ENCODE measurements around the gene CCNY. TPM values are rescaled to one million over a fixed set of nuclear protein-coding genes. Genes with fewer than 3 reads are reported as not detected.

Gene CCNY
- total and polyA plus RNA-seq, 8 donors = 10.6 to 41.7 (median 26.6) TPM

DNA sequence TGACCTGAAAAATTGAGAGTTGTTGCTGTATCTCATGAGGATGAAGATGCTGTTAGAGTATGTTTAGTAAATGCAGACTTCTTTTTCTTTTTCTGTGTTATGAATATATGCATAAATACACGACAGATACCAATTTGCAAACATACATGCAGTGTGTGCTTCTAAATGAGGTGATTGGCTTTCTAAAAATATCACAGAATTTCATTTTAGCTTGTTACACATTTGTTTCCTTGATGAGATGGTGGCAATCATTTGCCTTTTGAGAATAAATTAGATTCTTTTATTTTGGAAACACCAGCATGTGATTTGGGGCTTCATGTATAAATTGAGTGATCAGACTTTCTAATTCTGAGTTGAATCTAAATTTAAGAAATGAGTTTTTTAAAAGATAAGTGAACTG, 29.7 kb downstream of the CCNY start:
- TF ChIP-seq, protein P1, sequence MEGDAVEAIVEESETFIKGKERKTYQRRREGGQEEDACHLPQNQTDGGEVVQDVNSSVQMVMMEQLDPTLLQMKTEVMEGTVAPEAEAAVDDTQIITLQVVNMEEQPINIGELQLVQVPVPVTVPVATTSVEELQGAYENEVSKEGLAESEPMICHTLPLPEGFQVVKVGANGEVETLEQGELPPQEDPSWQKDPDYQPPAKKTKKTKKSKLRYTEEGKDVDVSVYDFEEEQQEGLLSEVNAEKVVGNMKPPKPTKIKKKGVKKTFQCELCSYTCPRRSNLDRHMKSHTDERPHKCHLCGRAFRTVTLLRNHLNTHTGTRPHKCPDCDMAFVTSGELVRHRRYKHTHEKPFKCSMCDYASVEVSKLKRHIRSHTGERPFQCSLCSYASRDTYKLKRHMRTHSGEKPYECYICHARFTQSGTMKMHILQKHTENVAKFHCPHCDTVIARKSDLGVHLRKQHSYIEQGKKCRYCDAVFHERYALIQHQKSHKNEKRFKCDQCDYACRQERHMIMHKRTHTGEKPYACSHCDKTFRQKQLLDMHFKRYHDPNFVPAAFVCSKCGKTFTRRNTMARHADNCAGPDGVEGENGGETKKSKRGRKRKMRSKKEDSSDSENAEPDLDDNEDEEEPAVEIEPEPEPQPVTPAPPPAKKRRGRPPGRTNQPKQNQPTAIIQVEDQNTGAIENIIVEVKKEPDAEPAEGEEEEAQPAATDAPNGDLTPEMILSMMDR (IDR thresholded peaks at IDR 0.05) = no peak
- Histone ChIP-seq H3K4me1 (peaks cover 18 to 40% (median 33%) of the 10 kb centered on the region in 3 donors), H3K4me3 (no peak overlapping the region), H3K27me3 (no peaks in the 10 kb centered on the region), H3K27ac (no peak overlapping the region), H3K36me3 (no peaks in the 10 kb centered on the region), H3K9me3 (no peaks in the 10 kb centered on the region)
- DNase-seq = no peak
- intact Hi-C loops (cut with DNase I) = no loop called here
- 79 to 86% methylated on average over 1 of the region's 1 CpG for WGBS, 2 donors
- no peak for ATAC-seq
- no peak for FAIRE-seq

DNA sequence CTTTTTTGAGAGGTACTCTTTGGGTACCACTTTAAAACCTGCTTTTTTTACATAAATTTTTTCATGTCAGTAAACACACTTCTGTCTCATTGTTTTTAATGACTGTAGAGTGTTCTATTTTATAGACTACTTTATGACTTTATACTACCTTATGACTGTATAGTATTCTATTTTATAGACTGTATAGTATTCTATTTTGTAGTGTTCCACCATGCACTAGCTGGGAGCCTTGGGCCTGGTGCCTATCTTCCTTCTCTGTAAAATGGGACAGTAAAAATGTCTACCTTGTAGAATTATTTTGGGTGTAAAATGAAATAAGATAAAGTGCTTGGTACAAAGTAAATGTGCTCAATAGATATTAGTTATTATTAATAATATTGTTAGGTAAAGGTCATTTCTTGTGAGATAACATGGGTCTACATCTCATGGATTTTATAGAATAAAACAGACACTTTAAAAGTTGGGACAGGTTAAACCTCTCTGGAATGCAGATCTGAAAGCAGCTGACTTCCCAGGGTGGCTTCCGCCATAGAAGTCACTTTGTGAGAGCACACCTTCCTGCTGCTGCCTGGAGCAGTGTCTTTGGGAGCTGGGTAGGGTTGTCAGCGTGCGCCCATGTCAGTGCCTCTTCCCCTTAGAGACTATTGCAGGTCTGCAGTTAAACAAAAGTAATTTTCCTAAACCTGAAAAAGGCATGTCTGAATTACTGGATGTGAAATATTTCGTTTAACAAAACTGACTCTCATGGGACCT, 31.0 kb downstream of the CCNY start:
- ATAC-seq (no peak), FAIRE-seq (no peak), DNase-seq (no peak)
- Histone ChIP-seq H3K27ac (no peak overlapping the region), H3K4me3 (no peak overlapping the region), H3K4me1 (peaks cover 18 to 40% (median 36%) of the 10 kb centered on the region in 3 donors), H3K27me3 (no peaks in the 10 kb centered on the region), H3K36me3 (no peaks in the 10 kb centered on the region), H3K9me3 (no peaks in the 10 kb centered on the region)
- intact Hi-C loops (cut with DNase I) = no loop called here
- 78 to 83% methylated on average over 4 of the region's 4 CpGs for WGBS, 2 donors
- TF ChIP-seq, protein P1 (IDR thresholded peaks at IDR 0.05) = no peak

DNA sequence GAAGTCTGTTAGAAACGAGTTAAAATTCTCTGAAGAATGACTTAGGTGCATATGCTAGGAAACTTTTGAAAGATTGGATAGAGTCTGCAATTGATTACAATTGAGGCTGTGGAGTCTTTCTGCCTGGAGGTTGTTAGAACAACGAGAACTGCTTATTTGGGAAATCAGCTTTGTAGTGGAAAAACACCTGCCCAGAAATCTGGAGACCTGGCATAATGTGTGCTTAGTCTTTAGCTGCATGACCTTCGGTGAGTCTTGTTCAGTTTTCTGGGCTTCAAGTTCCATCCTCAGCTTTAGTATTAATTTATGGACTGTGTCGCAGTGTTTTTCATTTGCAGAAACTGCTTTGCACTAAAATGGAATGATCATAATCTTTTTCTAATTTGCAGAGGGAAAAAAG, 31.7 kb downstream of the CCNY start:
- H3K9me3 ChIP-seq = no peaks in the 10 kb centered on the region
- WGBS, 2 donors = 36 to 38% methylated on average over 4 of the region's 4 CpGs

DNA sequence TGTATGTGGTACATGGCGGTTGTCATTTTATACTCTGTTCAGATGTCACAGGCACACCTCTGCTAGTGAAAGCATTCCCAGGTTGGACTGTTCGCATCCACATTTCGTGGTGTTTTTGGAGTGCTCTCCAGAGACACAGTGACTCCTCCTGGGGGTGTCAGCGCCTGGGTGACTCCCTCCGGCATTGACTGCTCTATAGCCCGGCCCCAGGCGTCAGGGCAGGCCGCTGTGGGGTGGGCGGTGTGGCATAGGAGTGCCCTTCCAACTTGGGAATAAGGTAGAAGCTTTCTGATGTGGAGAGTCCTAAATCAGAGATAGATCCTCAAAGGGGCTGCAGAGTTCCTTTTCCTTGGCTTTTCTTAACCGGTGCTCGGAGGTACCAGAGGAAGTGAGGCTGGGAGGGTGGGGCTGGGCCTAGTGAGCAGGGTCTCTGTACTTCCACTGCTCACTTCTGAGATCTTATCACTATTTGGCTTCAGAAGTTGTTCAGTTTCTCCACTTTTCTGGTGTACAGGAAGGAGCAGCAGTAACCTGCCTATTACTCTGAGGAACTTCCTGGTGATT, 32.3 kb downstream of the CCNY start:
- Histone ChIP-seq H3K9me3 (no peaks in the 10 kb centered on the region), H3K27ac (peak overlapping the region in 3 of 4 donors; percentile 17 to 61 (median 37)), H3K4me1 (peaks cover 18 to 40% (median 36%) of the 10 kb centered on the region in 3 donors), H3K36me3 (no peaks in the 10 kb centered on the region), H3K4me3 (no peak overlapping the region), H3K27me3 (no peaks in the 10 kb centered on the region)
- DNase-seq = no peak
- WGBS, 2 donors = 75 to 77% methylated on average over 11 of the region's 11 CpGs
- no peak for FAIRE-seq
- TF ChIP-seq, protein P1 (IDR thresholded peaks at IDR 0.05) = no peak
- intact Hi-C loops (cut with DNase I) = no loop called here
- ATAC-seq = peak in 3 of 4 donors; percentile 11 to 53 (median 31)

More for the DNA sequence above, 31.7 kb downstream of the CCNY start:
- Histone ChIP-seq H3K4me3 (no peak overlapping the region), H3K27me3 (no peaks in the 10 kb centered on the region), H3K36me3 (no peaks in the 10 kb centered on the region), H3K27ac (no peak overlapping the region), H3K4me1 (peaks cover 18 to 40% (median 36%) of the 10 kb centered on the region in 3 donors)
- DNase-seq (no peak), ATAC-seq (peak in 3 of 4 donors; percentile 38 to 71 (median 56)), FAIRE-seq (no peak)
- intact Hi-C loops (cut with DNase I) = no loop called here
- TF ChIP-seq, protein P1 (IDR thresholded peaks at IDR 0.05) = no peak
